ENCODE data around the gene GRAMD1C. TPM values are rescaled to one million over a fixed set of nuclear protein-coding genes. Genes with fewer than 3 reads are reported as not detected.
A peak's percentile ranks its signal among the peaks of the same experiment; 100 is the strongest.

Gene GRAMD1C
- polyA plus RNA-seq, 1 of the 3 experiments (the other 2 are of a cell fraction), result 1.2 TPM

- WGBS (ENCODE audit: low lambda C conversion rate), result 90% methylated on average over 3 of the region's 3 CpGs
- POLR2A ChIA-PET, result no interaction called here
- no peak overlapping the region for H3K4me3 ChIP-seq (ENCODE audit: low read depth in 2 of 2, low read length in 1 of 2)
- H3K4me1 ChIP-seq (ENCODE audit: control insufficient read depth in 1 of 2, insufficient read depth in 2 of 2, low read depth in 1 of 2, low read length in 1 of 2), result no peaks in the 10 kb centered on the region
- H3K27ac ChIP-seq (ENCODE audit: low read depth in 2 of 2, low read length in 1 of 2), result no peak overlapping the region
- no peak overlapping the region for H3K9ac ChIP-seq
- H3K4me2 ChIP-seq, result no peak overlapping the region
- H3K79me2 ChIP-seq (ENCODE audit: insufficient read depth), result no peaks in the 10 kb centered on the region
- H3K9me2 ChIP-seq, result no peaks in the 10 kb centered on the region
- no peak for DNase-seq
- H3K36me3 ChIP-seq (replicated peaks in 1 of 2; ENCODE audit: control insufficient read depth in 1 of 2, insufficient read depth in 2 of 2, low read length in 1 of 2), result no peaks in the 10 kb centered on the region
- H3K9me3 ChIP-seq, result no peaks in the 10 kb centered on the region
- H4K20me1 ChIP-seq (ENCODE audit: insufficient read depth), result no peaks in the 10 kb centered on the region
- H3K27me3 ChIP-seq (ENCODE audit: insufficient read depth), result no peaks in the 10 kb centered on the region
- H2AFZ ChIP-seq (ENCODE audit: low read depth), result no peak overlapping the region
- no peaks in the 10 kb centered on the region for H3F3A ChIP-seq (replicated peaks; ENCODE audit: insufficient read depth)
- CTCF ChIA-PET, result interaction anchor here (0.9 to 2.6 kb wide), 3 partner anchors 10 to 32 kb away, joined by 3 to 10 read pairs (median 3); no protein-coding TSS in a partner anchor
- TF ChIP-seq RAD21 (IDR thresholded peaks at IDR 0.05; ENCODE audit: low read length) (no peak), POLR2AphosphoS5 (IDR thresholded peaks at IDR 0.05; ENCODE audit: low read depth, low read length) (no peak), MAX (IDR thresholded peaks at IDR 0.05; ENCODE audit: low read depth) (no peak), FOXJ3 (CRISPR knock-in tag; IDR thresholded peaks at IDR 0.05) (no peak)
These were observed 57.4 kb downstream of the GRAMD1C start for GRCh38 chr3:113895964-113896363.

DNA sequence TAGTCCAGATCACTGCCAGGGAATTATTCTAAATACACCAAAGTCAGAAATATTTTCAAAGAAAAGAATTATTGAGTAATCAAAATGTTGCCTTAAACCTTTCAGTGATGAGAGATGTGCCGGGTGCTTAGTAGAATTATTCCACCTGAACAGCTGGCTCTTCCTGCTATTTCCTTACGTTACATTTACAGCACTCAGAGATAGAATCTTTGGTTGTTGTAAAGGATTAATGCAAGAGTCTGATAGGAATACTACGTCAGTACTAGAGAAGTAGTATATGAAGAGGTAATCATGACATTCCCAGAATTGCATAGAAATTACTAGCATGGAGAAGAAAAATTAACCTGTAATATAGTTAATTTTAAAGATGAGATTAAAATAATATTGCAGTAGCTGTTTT, 58.3 kb downstream of the GRAMD1C start:
- 84% methylated on average over 3 of the region's 3 CpGs for WGBS (ENCODE audit: low lambda C conversion rate)
- no peaks in the 10 kb centered on the region for H3K9me2 ChIP-seq
- ChIA-PET CTCF (interaction anchor here (1.2 to 2.6 kb wide), 4 partner anchors 11 to 161 kb away, joined by 3 to 10 read pairs (median 5); no protein-coding TSS in a partner anchor), POLR2A (no interaction called here)
- 0 out of 2 replicates have a peak overlapping the region, but pooled peaks have one; percentile 25 for H3K4me2 ChIP-seq
- H3K36me3 ChIP-seq (replicated peaks in 1 of 2; ENCODE audit: control insufficient read depth in 1 of 2, insufficient read depth in 2 of 2, low read length in 1 of 2), result no peaks in the 10 kb centered on the region
- no peaks in the 10 kb centered on the region for H3F3A ChIP-seq (replicated peaks; ENCODE audit: insufficient read depth)
- no peak overlapping the region for H3K4me3 ChIP-seq (ENCODE audit: low read depth in 2 of 2, low read length in 1 of 2)
- H3K9ac ChIP-seq, result no peak overlapping the region
- no peak overlapping the region for H3K27ac ChIP-seq (ENCODE audit: low read depth in 2 of 2, low read length in 1 of 2)
- H3K27me3 ChIP-seq (ENCODE audit: insufficient read depth), result no peaks in the 10 kb centered on the region
- TF ChIP-seq EZH2phosphoT487 (IDR thresholded peaks at IDR 0.05; ENCODE audit: borderline replicate concordance, low read depth) (no peak), POLR2AphosphoS5 (IDR thresholded peaks at IDR 0.05; ENCODE audit: low read depth, low read length) (no peak), FOSL2 (IDR thresholded peaks at IDR 0.05; ENCODE audit: borderline replicate concordance, low read depth) (no peak), CHD2 (IDR thresholded peaks at IDR 0.05; ENCODE audit: low read length, partially characterized antibody) (no peak), USF2 (IDR thresholded peaks at IDR 0.05; ENCODE audit: borderline replicate concordance, low read depth, low read length) (no peak), NFIC (IDR thresholded peaks at IDR 0.05; ENCODE audit: borderline replicate concordance) (no peak), TAF1 (IDR thresholded peaks at IDR 0.05; ENCODE audit: borderline replicate concordance, low read depth, low read length) (no peak), FOXM1 (IDR thresholded peaks at IDR 0.05; ENCODE audit: low read depth) (no peak), MXI1 (IDR thresholded peaks at IDR 0.05; ENCODE audit: low read depth, low read length) (no peak), IRF3 (IDR thresholded peaks at IDR 0.05; ENCODE audit: low read depth, low read length) (no peak), SMC3 (IDR thresholded peaks at IDR 0.05; ENCODE audit: low read depth, low read length) (no peak), RCOR1 (IDR thresholded peaks at IDR 0.05; ENCODE audit: low read length) (no peak), TCF12 (IDR thresholded peaks at IDR 0.05) (no peak), SIN3A (IDR thresholded peaks at IDR 0.05; ENCODE audit: borderline replicate concordance, low read depth, low read length) (no peak), ELF1 (IDR thresholded peaks at IDR 0.05) (no peak)
- TF ChIP-seq, protein P1, sequence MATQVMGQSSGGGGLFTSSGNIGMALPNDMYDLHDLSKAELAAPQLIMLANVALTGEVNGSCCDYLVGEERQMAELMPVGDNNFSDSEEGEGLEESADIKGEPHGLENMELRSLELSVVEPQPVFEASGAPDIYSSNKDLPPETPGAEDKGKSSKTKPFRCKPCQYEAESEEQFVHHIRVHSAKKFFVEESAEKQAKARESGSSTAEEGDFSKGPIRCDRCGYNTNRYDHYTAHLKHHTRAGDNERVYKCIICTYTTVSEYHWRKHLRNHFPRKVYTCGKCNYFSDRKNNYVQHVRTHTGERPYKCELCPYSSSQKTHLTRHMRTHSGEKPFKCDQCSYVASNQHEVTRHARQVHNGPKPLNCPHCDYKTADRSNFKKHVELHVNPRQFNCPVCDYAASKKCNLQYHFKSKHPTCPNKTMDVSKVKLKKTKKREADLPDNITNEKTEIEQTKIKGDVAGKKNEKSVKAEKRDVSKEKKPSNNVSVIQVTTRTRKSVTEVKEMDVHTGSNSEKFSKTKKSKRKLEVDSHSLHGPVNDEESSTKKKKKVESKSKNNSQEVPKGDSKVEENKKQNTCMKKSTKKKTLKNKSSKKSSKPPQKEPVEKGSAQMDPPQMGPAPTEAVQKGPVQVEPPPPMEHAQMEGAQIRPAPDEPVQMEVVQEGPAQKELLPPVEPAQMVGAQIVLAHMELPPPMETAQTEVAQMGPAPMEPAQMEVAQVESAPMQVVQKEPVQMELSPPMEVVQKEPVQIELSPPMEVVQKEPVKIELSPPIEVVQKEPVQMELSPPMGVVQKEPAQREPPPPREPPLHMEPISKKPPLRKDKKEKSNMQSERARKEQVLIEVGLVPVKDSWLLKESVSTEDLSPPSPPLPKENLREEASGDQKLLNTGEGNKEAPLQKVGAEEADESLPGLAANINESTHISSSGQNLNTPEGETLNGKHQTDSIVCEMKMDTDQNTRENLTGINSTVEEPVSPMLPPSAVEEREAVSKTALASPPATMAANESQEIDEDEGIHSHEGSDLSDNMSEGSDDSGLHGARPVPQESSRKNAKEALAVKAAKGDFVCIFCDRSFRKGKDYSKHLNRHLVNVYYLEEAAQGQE (IDR thresholded peaks at IDR 0.05; ENCODE audit: low read depth, low read length), result no peak
- TF ChIP-seq, protein P2, sequence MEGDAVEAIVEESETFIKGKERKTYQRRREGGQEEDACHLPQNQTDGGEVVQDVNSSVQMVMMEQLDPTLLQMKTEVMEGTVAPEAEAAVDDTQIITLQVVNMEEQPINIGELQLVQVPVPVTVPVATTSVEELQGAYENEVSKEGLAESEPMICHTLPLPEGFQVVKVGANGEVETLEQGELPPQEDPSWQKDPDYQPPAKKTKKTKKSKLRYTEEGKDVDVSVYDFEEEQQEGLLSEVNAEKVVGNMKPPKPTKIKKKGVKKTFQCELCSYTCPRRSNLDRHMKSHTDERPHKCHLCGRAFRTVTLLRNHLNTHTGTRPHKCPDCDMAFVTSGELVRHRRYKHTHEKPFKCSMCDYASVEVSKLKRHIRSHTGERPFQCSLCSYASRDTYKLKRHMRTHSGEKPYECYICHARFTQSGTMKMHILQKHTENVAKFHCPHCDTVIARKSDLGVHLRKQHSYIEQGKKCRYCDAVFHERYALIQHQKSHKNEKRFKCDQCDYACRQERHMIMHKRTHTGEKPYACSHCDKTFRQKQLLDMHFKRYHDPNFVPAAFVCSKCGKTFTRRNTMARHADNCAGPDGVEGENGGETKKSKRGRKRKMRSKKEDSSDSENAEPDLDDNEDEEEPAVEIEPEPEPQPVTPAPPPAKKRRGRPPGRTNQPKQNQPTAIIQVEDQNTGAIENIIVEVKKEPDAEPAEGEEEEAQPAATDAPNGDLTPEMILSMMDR (IDR thresholded peaks at IDR 0.05), result no peak
- no peak for DNase-seq
- H3K79me2 ChIP-seq (ENCODE audit: insufficient read depth), result no peaks in the 10 kb centered on the region
- no peaks in the 10 kb centered on the region for H4K20me1 ChIP-seq (ENCODE audit: insufficient read depth)
- H3K9me3 ChIP-seq, result no peaks in the 10 kb centered on the region
- H3K4me1 ChIP-seq (ENCODE audit: control insufficient read depth in 1 of 2, insufficient read depth in 2 of 2, low read depth in 1 of 2, low read length in 1 of 2), result no peaks in the 10 kb centered on the region
- H2AFZ ChIP-seq (ENCODE audit: low read depth), result peak overlapping the region; percentile 32; the same call in 1 of the 2 replicates

All from SK-N-SH (cell line).